HG03521 (cell line): ENCODE data around the gene TACSTD2.
"Not testable (repeated sequence)": the region's sequence is repeated elsewhere in the genome, so short reads cannot be mapped to it uniquely, and the experiment has no call there.

ENCODE experiments used
- ATAC-seq: cut with Tn5 transposase; IDR thresholded peaks from one replicate; pipeline ENCODE4 v1.9.1; 2021; ENCODE audit warnings: mild to moderate bottlenecking, moderate library complexity; ENCODE audit not compliant: unreplicated experiment

TACSTD2 gene

GRCh38 chr1:58588396-58588795 lies 11.3 kb upstream of the TACSTD2 start:
- no peak for ATAC-seq

GRCh38 chr1:58587667-58588066 lies 10.6 kb upstream of the TACSTD2 start:
- no peak for ATAC-seq

GRCh38 chr1:58586271-58586670 lies 9.2 kb upstream of the TACSTD2 start:
- ATAC-seq: no peak

- ATAC-seq: no peak
These were observed 8.6 kb upstream of the TACSTD2 start for GRCh38 chr1:58585581-58586151.

GRCh38 chr1:58585166-58585565 lies 8.1 kb upstream of the TACSTD2 start:
- no peak for ATAC-seq

GRCh38 chr1:58584082-58584895 lies 7.2 kb upstream of the TACSTD2 start:
- peak; percentile 61 for ATAC-seq

GRCh38 chr1:58583496-58583895 lies 6.4 kb upstream of the TACSTD2 start:
- no peak for ATAC-seq

GRCh38 chr1:58582143-58582542 lies 5.1 kb upstream of the TACSTD2 start:
- not testable (repeated sequence) for ATAC-seq

GRCh38 chr1:58581641-58582040 lies 4.6 kb upstream of the TACSTD2 start:
- ATAC-seq: no peak

- ATAC-seq: no peak
These were observed 3.1 kb upstream of the TACSTD2 start for GRCh38 chr1:58580186-58580585.

GRCh38 chr1:58577654-58578030 lies 590 bp upstream of the TACSTD2 start:
- ATAC-seq: no peak

GRCh38 chr1:58576325-58576726 lies 726 bp downstream of the TACSTD2 start:
- ATAC-seq: no peak

- ATAC-seq: no peak
These were observed 1.3 kb downstream of the TACSTD2 start for GRCh38 chr1:58575551-58576324.

- no peak for ATAC-seq
These were observed 2.2 kb downstream of the TACSTD2 start for GRCh38 chr1:58574816-58575215.

GRCh38 chr1:58573705-58574591 lies 3.1 kb downstream of the TACSTD2 start:
- peak; percentile 97 for ATAC-seq

GRCh38 chr1:58573138-58573537 lies 3.9 kb downstream of the TACSTD2 start:
- no peak for ATAC-seq

GRCh38 chr1:58572690-58573089 lies 4.4 kb downstream of the TACSTD2 start:
- ATAC-seq: no peak

GRCh38 chr1:58571616-58572015 lies 5.4 kb downstream of the TACSTD2 start:
- ATAC-seq: no peak

- ATAC-seq: no peak
These were observed 6.2 kb downstream of the TACSTD2 start for GRCh38 chr1:58570817-58571216.

- ATAC-seq: no peak
These were observed 7.0 kb downstream of the TACSTD2 start for GRCh38 chr1:58570094-58570493.

- ATAC-seq: no peak
These were observed 8.1 kb downstream of the TACSTD2 start for GRCh38 chr1:58568911-58569310.
